IMR-90 (cell line): ENCODE data around the gene PRELID1. TPM values are rescaled to one million over a fixed set of nuclear protein-coding genes. Genes with fewer than 3 reads are reported as not detected.

ENCODE experiments used
- ATAC-seq: fragments of 200-7000 bp; cut with Tn5 transposase; 2 replicates; pipeline ENCODE4 v1.9.1; 2020; ENCODE audit warnings: low read depth, mild to moderate bottlenecking, moderate library complexity
- BruUV-seq: library from RNA; stranded (reverse); fragments of 400-500 nt; replicated peaks from 2 replicates; lab custom pipeline; 2021; lab: Mats Ljungman, UMichigan
- CTCF ChIA-PET: fragments of 300-600 bp; formaldehyde crosslinking; extraction: SDS; loops from one replicate; lab custom pipeline; 2021; ENCODE audit warnings: antibody characterized with exemption; lab: Yijun Ruan, JAX
- POLR2A ChIA-PET: fragments of 300-600 bp; sonication (Branson Sonifier 250); formaldehyde crosslinking; loops from one replicate; lab custom pipeline; 2022; ENCODE audit warnings: antibody characterized with exemption; ENCODE audit not compliant: unreplicated experiment; lab: Charles Lee
- DNase-seq: peaks from one replicate; pipeline ENCODE4 v3.0.0; 2013
- H2AFZ ChIP-seq: replicated peaks from 2 replicates; pipeline ENCODE3; 2013; ENCODE audit warnings: low read length, mild to moderate bottlenecking; ENCODE audit not compliant: poor library complexity
- H2AK5ac ChIP-seq: 2 replicates; pipeline ENCODE4 v1.6.1; 2013; ENCODE audit warnings: low read depth, low read length, inconsistent platforms
- H2AK9ac ChIP-seq: replicated peaks from 2 replicates; pipeline ENCODE3; 2013; ENCODE audit warnings: mild to moderate bottlenecking, low read depth, low read length, moderate library complexity; ENCODE audit not compliant: poor library complexity
- H2BK120ac ChIP-seq: 2 replicates; pipeline ENCODE4 v1.6.1; 2013; ENCODE audit warnings: low read depth, low read length, inconsistent platforms
- H2BK15ac ChIP-seq: 3 replicates; pipeline ENCODE4 v1.6.1; 2013; ENCODE audit warnings: low read depth, low read length, inconsistent platforms
- H2BK20ac ChIP-seq: 2 replicates; pipeline ENCODE4 v1.6.1; 2013; ENCODE audit warnings: low read depth, mild to moderate bottlenecking, inconsistent platforms, low read length, moderate library complexity
- H2BK5ac ChIP-seq: 2 replicates; pipeline ENCODE4 v1.6.1; 2013; ENCODE audit warnings: mild to moderate bottlenecking, low read depth, low read length, inconsistent platforms; ENCODE audit not compliant: poor library complexity, severe bottlenecking
- H3K14ac ChIP-seq: replicated peaks from 2 replicates; pipeline ENCODE4 v1.6.1; 2013; ENCODE audit warnings: low read depth, low read length, inconsistent platforms
- H3K18ac ChIP-seq: 2 replicates; pipeline ENCODE4 v1.6.1; 2013; ENCODE audit warnings: low read depth, low read length, control low read depth
- H3K23ac ChIP-seq: 2 replicates; pipeline ENCODE4 v1.6.1; 2013; ENCODE audit warnings: low read depth, low read length, inconsistent platforms
- H3K27ac ChIP-seq: 2 replicates; pipeline ENCODE4 v1.5.1; 2013; ENCODE audit warnings: mild to moderate bottlenecking, control low read depth, low read length; ENCODE audit not compliant: insufficient read depth
- H3K27me3 ChIP-seq: 2 replicates; pipeline ENCODE4 v1.6.1; 2013; ENCODE audit warnings: low read length; ENCODE audit not compliant: control insufficient read depth, insufficient read depth
- H3K36me3 ChIP-seq: 2 replicates; pipeline ENCODE4 v1.6.1; 2013; ENCODE audit warnings: low read length, mixed read lengths; ENCODE audit not compliant: control insufficient read depth, insufficient read depth
- H3K4ac ChIP-seq: 2 replicates; pipeline ENCODE4 v1.6.1; 2013; ENCODE audit warnings: low read depth, low read length, inconsistent platforms
- H3K4me1 ChIP-seq: 2 replicates; pipeline ENCODE4 v1.6.1; 2013; ENCODE audit warnings: low read length, mixed read lengths; ENCODE audit not compliant: control insufficient read depth, insufficient read depth
- H3K4me2 ChIP-seq: 2 replicates; pipeline ENCODE4 v1.6.1; 2013; ENCODE audit warnings: low read depth, mild to moderate bottlenecking, control low read depth, low read length, moderate library complexity
- H3K4me3 ChIP-seq: 2 replicates; pipeline ENCODE4 v1.5.1; 2013; ENCODE audit warnings: low read depth, mild to moderate bottlenecking, control low read depth, low read length, moderate library complexity; ENCODE audit not compliant: insufficient read depth
- H3K56ac ChIP-seq: 2 replicates; pipeline ENCODE4 v1.6.1; 2013; ENCODE audit warnings: low read length, inconsistent platforms; ENCODE audit not compliant: insufficient read depth; ENCODE audit errors: extremely low read depth
- H3K79me1 ChIP-seq, 2 experiments: 2 replicates each; pipeline ENCODE4 v1.6.1; 2013; ENCODE audit warnings: low read length in 2 of 2, inconsistent platforms in 1 of 2, low read depth in 1 of 2
- H3K9ac ChIP-seq: 2 replicates; pipeline ENCODE4 v1.6.1; 2013; ENCODE audit warnings: low read depth, low read length, control low read depth
- H3K9me1 ChIP-seq: 2 replicates; pipeline ENCODE4 v1.6.1; 2013; ENCODE audit warnings: low read length, inconsistent platforms; ENCODE audit not compliant: insufficient read depth
- H3K9me3 ChIP-seq: 2 replicates; pipeline ENCODE4 v1.6.1; 2013; ENCODE audit warnings: low read length; ENCODE audit not compliant: control insufficient read depth, insufficient read depth
- H4K20me1 ChIP-seq: 2 replicates; pipeline ENCODE4 v1.6.1; 2013; ENCODE audit warnings: low read length, inconsistent platforms; ENCODE audit not compliant: insufficient read depth
- H4K5ac ChIP-seq: 2 replicates; pipeline ENCODE4 v1.6.1; 2013; ENCODE audit warnings: mild to moderate bottlenecking, low read depth, low read length, control low read depth
- H4K8ac ChIP-seq, 2 experiments: 2 replicates each; pipeline ENCODE4 v1.6.1; 2013; ENCODE audit warnings: low read depth in 2 of 2, low read length in 2 of 2, control low read depth in 1 of 2, inconsistent platforms in 1 of 2
- H4K91ac ChIP-seq: 2 replicates; pipeline ENCODE4 v1.6.1; 2013; ENCODE audit warnings: low read depth, low read length, inconsistent platforms; ENCODE audit not compliant: insufficient read depth
- BHLHE40 ChIP-seq: fragments of 150-350 bp; IDR thresholded peaks from 2 replicates; pipeline ENCODE4 v1.6.1; 2016; ENCODE audit warnings: mild to moderate bottlenecking, low read depth, low read length
- CEBPB ChIP-seq: IDR thresholded peaks from 2 replicates; pipeline ENCODE4 v1.6.1; 2012; ENCODE audit warnings: low read depth, low read length, improper control_type of control experiment
- CHD1 ChIP-seq: IDR thresholded peaks from 2 replicates; pipeline ENCODE4 v1.6.1; 2012; ENCODE audit warnings: low read depth, low read length, improper control_type of control experiment
- RCOR1 ChIP-seq: IDR thresholded peaks from 2 replicates; pipeline ENCODE4 v1.6.1; 2012; ENCODE audit warnings: mild to moderate bottlenecking, low read length, improper control_type of control experiment; ENCODE audit not compliant: insufficient replicate concordance
- SMC3 ChIP-seq: fragments of 150-350 bp; IDR thresholded peaks from 2 replicates; pipeline ENCODE4 v1.6.1; 2016; ENCODE audit warnings: low read depth, mild to moderate bottlenecking, antibody characterized with exemption, low read length, moderate library complexity
- WGBS, 2 experiments: methylation state at CpG; one replicate each; pipeline versions ENCODE4 v1.1.5 to v1.1.7; 2013; ENCODE audit warnings: missing lambda C conversion rate in 2 of 2; ENCODE audit not compliant: insufficient read length in 1 of 2; ENCODE audit errors: extremely low coverage in 2 of 2; 5-methylcytosine and 5-hydroxymethylcytosine counted together
- dilution Hi-C: fragments of 300-500 bp; cut with HindIII; formaldehyde crosslinking; loops from one replicate; pipeline ENCODE4 v1.14.3; 2018; ENCODE audit warnings: low sequenced_read_pairs; ENCODE audit not compliant: unreplicated experiment
- in situ Hi-C: fragments of 300-500 bp; cut with MboI; formaldehyde crosslinking; loops from 3 replicates; pipeline ENCODE4 v1.14.3; 2019; ENCODE audit warnings: low sequenced_read_pairs, inconsistent platforms, mixed read lengths
- intact Hi-C: fragments of 100-400 bp; cut with micrococcal nuclease; formaldehyde crosslinking; loops from 2 replicates; pipeline ENCODE4 v1.10.0; 2022
- polyA plus RNA-seq, 3 experiments: library from polyadenylated mRNA; depleted of rRNA; stranded (reverse); fragments of >200 nt; gene quantifications; 2 replicates each; pipeline ENCODE4 v1.2.3, GENCODE V29; 2012; ENCODE audit warnings: low replicate concordance in 1 of 3
- total RNA-seq: library from RNA; depleted of rRNA; stranded (reverse); fragments of >200 nt; gene quantifications from 2 replicates; pipeline ENCODE4 v1.2.3, GENCODE V29; 2012
- TF ChIP-seq, protein P1 (sequence below): fragments of 150-350 bp; IDR thresholded peaks from 2 replicates; pipeline ENCODE4 v1.6.1; 2017; ENCODE audit warnings: mild to moderate bottlenecking, antibody characterized with exemption, low read length, low read depth

The PRELID1 gene
- total and polyA plus RNA-seq, 2 of the 4 experiments (the other 2 are of a cell fraction): 116 to 239 TPM

DNA sequence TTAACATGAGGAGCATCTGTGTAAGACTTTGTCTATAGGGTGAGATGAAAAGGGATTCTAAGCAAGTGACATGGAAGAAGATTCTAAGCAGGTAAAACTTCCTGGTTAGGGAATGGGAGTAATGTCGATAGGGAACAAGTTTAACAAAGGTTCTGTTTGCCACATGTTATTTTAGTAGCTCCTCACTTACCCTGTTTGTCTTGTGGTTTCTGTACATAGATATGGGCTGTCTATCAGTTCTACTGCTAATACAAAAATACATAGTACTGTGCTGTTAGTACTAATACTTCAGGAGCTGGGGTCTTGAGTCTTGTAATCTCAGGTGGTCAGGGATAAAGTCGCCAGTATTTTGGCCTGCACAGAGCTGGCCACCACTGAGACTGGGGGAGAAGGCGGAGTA is 32.9 kb upstream of the PRELID1 start:
- H2AFZ ChIP-seq: no peak overlapping the region
- no peak overlapping the region for H2AK5ac ChIP-seq
- no peak overlapping the region for H3K4ac ChIP-seq
- no peak overlapping the region for H4K8ac ChIP-seq
- H2BK120ac ChIP-seq: no peak overlapping the region
- no peaks in the 10 kb centered on the region for H3K27me3 ChIP-seq
- no TSS peak for BruUV-seq
- ChIA-PET POLR2A (no interaction called here), CTCF (interaction anchor here (0.7 kb wide), 1 partner anchor 10 kb away, joined by 3 read pairs; no protein-coding TSS in a partner anchor)
- H3K14ac ChIP-seq: no peak overlapping the region
- no peak overlapping the region for H4K5ac ChIP-seq
- no peaks in the 10 kb centered on the region for H3K9me3 ChIP-seq
- no peak overlapping the region for H2BK5ac ChIP-seq
- DNase-seq: peak; percentile 2
- H2BK20ac ChIP-seq: no peak overlapping the region
- no peak overlapping the region for H2AK9ac ChIP-seq
- intact Hi-C loops: loop anchor here (10.0 kb wide), 1 partner anchor 156 kb away; no protein-coding TSS in a partner anchor
- peaks cover 14% of the 10 kb centered on the region for H3K9me1 ChIP-seq
- peaks cover 25% of the 10 kb centered on the region for H3K36me3 ChIP-seq
- no peak overlapping the region for H3K27ac ChIP-seq
- no peak for TF ChIP-seq BHLHE40
- no peak for TF ChIP-seq CHD1
- no peak for TF ChIP-seq CEBPB
- no peak for TF ChIP-seq RCOR1
- no peak for TF ChIP-seq SMC3
- TF ChIP-seq, protein P1, sequence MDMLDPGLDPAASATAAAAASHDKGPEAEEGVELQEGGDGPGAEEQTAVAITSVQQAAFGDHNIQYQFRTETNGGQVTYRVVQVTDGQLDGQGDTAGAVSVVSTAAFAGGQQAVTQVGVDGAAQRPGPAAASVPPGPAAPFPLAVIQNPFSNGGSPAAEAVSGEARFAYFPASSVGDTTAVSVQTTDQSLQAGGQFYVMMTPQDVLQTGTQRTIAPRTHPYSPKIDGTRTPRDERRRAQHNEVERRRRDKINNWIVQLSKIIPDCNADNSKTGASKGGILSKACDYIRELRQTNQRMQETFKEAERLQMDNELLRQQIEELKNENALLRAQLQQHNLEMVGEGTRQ: no peak
- peaks cover 6% of the 10 kb centered on the region for H3K4me1 ChIP-seq
- no peak overlapping the region for H4K91ac ChIP-seq
- no peak overlapping the region for H2BK15ac ChIP-seq
- WGBS, 2 experiments: 100% methylated on average over 2 of the region's 3 CpGs; no CpG with 5 or more reads in 1 of the 2 experiments
- peak overlapping the region; percentile 13; the same call in 1 of the 2 replicates for H3K23ac ChIP-seq
- no peak overlapping the region for H3K9ac ChIP-seq
- dilution Hi-C loops: no loop called here
- H3K18ac ChIP-seq: no peak overlapping the region
- H4K20me1 ChIP-seq: no peaks in the 10 kb centered on the region; the same call in 1 of the 2 replicates
- H3K4me2 ChIP-seq: no peak overlapping the region
- in situ Hi-C loops: no loop called here
- H3K4me3 ChIP-seq: no peak overlapping the region
- H3K79me1 ChIP-seq: peaks cover 4 to 24% of the 10 kb centered on the region in 2 experiments
- H3K56ac ChIP-seq: no peak overlapping the region
- peak; percentile 8; the same call in 1 of the 2 replicates for ATAC-seq
